HPDE6-E6E7 (cell line): ENCODE measurements around the gene SFMBT2.

Source experiments
- DNase-seq: peaks from one replicate; pipeline ENCODE4 v3.0.0; 2011; ENCODE audit warnings: missing footprints; ENCODE audit errors: extremely low spot score

Gene SFMBT2

DNA sequence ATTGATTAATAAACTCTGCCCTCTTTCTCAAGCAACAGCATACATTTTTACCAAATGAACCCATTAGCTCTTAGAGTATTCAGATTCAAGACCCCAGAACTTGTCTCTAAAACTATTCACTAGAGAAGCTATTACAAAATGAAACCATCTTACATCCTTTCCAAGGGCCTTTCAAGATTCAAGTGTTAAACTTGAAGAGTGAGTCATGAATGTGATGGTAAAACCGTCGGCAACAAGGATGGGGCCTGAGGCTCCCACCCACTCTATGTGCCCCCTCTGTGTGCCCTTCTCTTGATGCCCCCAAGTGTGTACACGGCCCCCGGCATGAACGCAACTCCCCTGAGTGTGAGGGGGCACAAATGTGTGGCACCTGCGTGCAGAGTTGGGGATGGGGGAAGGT is 46.4 kb downstream of the SFMBT2 start:
- DNase-seq: no peak

DNA sequence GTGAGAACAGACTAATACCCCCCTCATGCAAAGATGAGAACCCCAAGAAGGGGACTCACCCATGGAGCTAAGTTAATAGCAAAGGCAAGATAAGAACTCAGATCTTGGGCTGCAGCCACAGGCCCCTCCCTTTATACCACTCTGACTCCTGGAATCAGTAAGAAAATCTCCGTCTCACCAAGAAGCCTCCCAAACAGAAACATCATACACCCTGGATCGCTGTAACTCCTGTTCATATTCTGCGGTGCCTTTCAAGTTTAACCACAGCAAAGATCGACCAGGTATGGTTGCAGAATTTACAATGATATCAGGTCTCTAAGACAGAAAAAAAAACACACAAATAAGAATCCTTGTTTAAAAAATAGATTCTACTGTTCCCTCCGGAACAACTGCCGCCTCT is 47.1 kb downstream of the SFMBT2 start:
- no peak for DNase-seq

GRCh38 chr10:7362471-7362870 is 48.4 kb downstream of the SFMBT2 start:
- DNase-seq: no peak

GRCh38 chr10:7361316-7361715 is 49.5 kb downstream of the SFMBT2 start:
- no peak for DNase-seq

- no peak for DNase-seq
These were observed 50.9 kb downstream of the SFMBT2 start for GRCh38 chr10:7359954-7360353.

DNA sequence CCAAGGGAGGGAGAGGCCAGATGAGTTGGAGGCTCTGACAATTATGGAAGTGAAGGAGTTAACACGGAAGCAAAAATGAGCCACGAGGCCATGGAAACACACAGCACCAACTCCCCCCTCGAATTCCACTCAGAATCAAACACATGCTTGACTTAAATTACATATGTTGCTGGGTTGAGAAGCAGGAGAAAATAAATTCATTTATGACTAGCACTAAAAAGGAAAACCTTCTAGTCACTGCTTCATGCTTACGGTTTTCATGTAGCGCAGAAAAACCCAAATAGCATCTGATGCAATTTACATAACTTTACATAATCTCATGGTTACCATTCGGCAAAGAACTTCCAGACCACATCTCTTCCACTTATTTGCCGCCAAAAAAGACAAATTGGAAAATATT is 51.5 kb downstream of the SFMBT2 start:
- DNase-seq: no peak

GRCh38 chr10:7357193-7357592 is 53.6 kb downstream of the SFMBT2 start:
- no peak for DNase-seq

DNA sequence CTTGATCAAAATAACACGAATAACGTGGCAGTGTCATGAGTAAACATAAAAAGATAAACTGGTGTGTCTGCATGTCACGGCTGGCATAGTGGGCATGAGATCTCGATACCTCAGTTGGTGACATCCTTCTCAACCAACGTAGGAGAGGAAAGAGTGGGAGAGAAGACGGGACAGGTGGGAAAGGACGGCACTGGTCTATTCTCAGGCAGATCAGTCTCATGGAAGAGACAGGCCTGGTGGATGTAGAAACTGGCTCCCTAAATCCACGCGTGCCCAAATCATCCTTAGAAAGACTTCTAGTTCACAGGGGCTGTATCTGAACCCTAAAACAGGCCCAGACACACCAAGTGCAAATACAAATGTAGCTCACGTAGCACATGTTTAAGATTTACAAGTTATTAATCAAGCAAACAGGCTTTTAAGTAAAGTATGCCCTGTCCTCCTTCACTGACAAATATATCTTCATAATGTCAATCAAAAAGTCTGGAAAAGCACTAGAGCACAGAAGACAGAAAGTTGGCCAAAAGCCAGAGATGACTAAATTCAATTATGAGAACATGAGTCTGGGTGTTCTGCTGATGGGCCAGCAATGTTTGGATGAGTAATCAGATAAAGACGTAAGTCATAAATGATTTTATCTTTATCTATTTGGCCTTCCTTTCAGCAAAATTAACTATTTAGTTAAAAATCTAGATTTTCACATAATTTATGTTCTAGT is 56.3 kb downstream of the SFMBT2 start:
- DNase-seq: no peak

DNA sequence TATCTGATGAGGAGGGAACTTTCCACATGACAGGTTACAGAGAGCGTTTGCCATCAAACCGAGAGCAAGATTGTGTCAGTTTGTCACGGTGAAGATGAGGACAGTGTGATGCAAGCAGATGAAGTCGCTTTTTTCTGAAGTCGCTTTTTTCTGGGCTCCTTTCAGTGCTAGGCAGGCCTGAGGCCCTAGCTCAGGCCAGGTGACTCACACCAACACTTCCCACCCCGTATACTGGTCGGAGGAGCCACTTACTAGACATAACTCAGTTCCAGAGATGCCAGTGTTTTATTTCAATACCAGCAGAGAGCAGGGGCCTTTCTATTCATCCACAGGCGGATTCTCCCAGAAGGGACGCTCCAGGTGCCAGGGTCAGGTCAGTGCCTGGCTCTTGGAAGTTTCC is 58.9 kb downstream of the SFMBT2 start:
- DNase-seq: no peak

DNA sequence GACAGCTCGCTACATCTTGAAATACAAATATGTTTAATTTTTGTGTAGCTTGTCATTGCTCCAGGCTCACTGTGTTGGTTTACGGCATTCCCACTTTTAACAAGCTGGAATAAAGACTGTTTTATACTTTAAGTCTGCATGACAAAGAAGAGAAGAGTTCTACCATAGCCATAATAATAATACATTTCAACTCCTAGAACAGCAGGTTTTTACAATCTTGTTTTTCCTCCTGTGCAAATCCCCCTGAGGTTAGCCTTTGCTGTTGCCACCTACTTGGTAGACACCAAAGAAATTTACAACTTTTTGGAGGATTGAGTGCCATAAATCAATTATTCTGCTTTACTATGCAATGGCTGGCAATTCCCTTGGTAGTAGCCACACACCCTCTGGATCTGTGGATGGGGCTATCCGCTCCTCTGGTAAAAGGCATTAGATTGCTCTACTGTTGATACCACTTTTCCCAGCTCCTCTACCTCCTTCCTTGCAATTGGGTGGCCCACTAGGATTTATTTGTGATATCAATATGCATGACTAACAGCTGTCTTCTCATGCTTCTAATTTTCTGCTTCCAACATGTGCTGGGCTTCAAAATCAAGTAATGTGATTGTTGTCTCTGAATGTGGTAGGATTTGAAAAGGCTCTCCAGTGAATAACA is 60.2 kb downstream of the SFMBT2 start:
- DNase-seq: no peak

DNA sequence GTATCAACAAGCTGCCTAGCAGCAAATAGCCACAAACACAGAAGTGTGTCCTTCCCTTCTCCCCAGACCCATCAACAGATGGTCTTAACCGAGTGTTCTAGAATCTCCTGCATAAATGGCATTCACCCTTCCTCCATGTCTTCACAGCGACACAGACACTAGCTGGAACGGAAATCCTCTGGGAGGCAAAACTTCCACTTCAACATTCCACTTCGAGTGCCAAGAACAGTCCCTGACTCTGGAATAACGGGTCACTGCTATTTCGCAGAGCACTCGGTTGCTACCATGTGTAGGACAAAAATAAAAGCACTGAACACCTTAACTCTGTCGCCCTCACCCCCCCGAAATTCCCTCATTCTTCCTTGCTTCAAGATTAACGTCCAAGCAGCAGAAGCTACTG is 65.1 kb downstream of the SFMBT2 start:
- DNase-seq: no peak

DNA sequence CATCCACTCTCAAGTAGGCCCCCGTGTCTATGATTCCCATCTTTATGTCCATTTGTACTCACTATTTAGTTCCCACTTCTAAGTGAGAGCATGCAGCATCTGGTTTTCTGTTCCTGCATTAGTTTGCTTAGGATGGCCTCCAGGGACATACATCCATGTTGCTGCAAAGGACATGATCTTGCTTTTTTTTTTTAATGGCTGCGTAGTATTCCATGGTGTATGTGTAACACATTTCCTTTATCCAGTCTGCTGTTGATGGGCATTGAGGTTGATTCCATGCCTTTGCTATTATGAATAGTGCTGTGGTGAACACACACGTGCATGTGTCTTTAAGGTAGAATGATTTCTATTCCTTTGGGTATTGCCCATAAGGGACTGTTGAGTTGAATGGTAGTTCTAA is 67.8 kb downstream of the SFMBT2 start:
- DNase-seq: no peak

GRCh38 chr10:7340179-7340874 is 70.5 kb downstream of the SFMBT2 start:
- no peak for DNase-seq

GRCh38 chr10:7339510-7339909 is 71.3 kb downstream of the SFMBT2 start:
- no peak for DNase-seq

- no peak for DNase-seq
These were observed 72.4 kb downstream of the SFMBT2 start for GRCh38 chr10:7338469-7338868.

DNA sequence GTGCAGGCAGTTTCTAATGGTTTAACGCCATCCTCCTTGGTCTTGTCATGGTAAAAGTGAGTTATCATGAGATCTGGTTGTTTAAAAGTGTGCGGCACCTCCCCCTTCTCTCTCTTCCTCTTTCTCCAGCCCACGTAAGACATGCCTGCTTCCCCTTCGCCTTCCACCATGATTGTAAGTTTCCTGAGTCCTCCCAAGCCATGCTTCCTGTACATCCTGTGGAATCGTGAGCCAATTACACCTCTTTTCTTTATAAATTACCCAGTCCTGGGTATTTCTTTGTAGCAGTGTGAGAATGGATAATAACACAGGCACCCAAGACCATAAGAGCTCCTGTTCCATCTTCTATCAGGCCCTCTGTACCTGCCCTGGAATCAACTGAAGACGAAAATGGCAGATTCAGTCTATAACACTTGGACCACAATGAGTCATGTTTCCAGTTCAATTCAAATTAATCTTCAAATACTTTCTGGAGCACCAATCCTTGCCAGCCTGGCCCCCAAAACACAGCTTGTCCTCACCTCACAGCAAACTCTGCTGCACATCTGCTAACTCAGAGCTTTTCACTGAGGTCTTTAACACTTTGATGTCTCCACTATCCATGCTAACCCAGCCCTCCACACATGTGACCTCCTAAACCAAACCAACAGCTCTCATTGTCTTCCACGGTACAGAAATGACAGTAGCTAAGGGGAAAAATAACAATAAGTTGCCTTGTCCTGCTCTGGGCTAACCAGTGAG is 73.2 kb downstream of the SFMBT2 start:
- no peak for DNase-seq

- DNase-seq: no peak
These were observed 74.9 kb downstream of the SFMBT2 start for GRCh38 chr10:7335977-7336376.

GRCh38 chr10:7334642-7334964 is 76.2 kb downstream of the SFMBT2 start:
- no peak for DNase-seq

GRCh38 chr10:7333961-7334641 is 76.7 kb downstream of the SFMBT2 start:
- DNase-seq: no peak

DNA sequence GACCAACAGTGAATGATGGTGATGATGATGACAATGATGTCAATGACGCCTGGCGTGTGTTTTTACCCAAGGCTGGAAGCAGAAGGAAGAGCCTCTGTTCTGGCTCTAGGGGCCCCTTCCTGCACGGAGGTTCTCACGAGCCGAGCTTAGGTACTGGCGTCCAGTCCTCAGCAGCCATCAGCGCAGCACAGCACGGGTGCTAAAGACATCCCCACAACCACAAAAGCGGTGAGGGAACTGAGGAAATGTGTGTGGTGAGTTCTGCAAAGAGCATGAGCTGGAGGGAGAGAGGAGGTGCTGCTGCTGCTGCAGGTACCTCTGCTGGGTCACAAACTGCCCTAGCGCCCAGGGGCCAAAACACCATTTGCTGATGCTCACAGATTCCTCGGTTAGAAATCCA is 81.6 kb downstream of the SFMBT2 start:
- DNase-seq: no peak

GRCh38 chr10:7327885-7328284 is 82.9 kb downstream of the SFMBT2 start:
- no peak for DNase-seq

DNA sequence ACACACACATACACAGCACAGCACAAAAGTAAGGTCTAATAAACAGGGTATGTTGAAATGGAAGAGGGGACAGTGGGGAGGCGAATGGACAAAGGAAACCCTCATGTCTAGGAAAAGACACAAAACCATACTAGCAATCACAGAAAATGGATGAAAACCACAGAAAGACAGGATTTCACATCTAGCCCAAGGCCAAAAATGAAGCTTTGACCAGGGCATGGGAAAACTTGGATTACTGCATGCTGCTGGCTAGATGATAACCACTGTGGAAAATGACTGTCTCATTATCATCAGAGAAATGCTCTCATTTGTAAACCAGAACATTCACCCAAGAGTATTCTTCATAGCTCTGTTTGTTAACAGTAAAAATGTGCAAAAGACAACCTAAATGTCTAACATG is 88.2 kb downstream of the SFMBT2 start:
- no peak for DNase-seq
